Hindlimb muscle (tissue), 1 donor: ENCODE results near the gene MBD3L2B. TPM values are rescaled to one million over a fixed set of nuclear protein-coding genes. Genes with fewer than 3 reads are reported as not detected.

Source experiments
- DNase-seq: peaks from one replicate; pipeline ENCODE4 v3.0.0-alpha.2; 2013
- polyA plus RNA-seq: library from polyadenylated mRNA; unstranded; fragments of 120-200 nt; gene quantifications from one replicate; pipeline ENCODE4 v1.2.1, GENCODE V29; 2013; ENCODE audit not compliant: insufficient read length

MBD3L2B gene
- polyA plus RNA-seq, 1 donor: not detected

GRCh38 chr19:7010722-7011593, 10.3 kb downstream of the MBD3L2B start:
- no peak for DNase-seq

- no peak for DNase-seq
These were observed 13.4 kb downstream of the MBD3L2B start for GRCh38 chr19:7007859-7008258.

DNA sequence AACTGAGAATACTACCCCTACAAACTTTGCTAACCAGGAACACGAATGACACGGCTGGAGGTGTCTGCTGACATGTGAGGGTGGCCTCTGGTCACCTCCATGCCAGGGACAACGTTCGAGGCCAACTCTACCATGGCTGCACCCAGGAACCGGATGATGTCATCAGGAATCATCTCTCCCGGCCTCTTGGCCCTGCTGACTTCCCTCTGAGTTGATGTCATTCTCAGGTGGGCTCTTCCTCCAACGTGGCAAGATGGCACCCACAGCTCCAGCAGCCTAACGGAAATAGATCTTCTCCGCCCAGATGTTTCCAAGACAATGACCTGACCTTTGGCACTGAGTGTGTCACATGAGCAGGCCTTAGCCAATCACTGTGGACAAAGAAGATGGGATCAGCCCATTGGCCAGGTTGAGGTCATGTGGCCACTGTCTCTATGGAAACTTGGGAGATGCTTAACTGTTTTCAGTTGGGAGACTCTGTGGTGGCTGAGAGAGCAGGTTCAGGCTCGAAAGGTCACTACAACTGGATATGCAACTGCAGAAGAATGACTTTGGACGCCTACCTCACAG, 15.0 kb downstream of the MBD3L2B start:
- DNase-seq: no peak

- peak; percentile 23 for DNase-seq
These were observed 16.8 kb downstream of the MBD3L2B start for GRCh38 chr19:7004313-7004931.

DNA sequence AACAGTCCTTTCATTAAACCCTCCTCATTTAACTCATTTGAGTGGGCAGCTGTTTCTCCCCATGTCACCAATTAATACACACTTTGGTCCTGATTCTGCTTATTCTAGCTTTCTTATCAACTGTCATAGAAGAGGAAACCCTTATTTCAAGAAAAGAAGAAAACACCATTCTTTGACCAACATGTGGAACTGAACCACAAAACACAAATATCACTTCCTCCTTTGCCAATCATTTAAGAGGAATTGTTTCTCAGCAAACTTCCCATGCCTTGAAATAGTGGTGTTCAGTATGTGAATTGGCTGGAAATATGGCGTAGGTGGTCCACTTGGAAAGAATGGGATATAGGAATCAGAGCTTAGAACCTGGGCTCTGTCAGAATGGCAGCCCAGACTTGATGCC, 20.4 kb downstream of the MBD3L2B start:
- no peak for DNase-seq

GRCh38 chr19:7000333-7000732, 20.9 kb downstream of the MBD3L2B start:
- DNase-seq: no peak

DNA sequence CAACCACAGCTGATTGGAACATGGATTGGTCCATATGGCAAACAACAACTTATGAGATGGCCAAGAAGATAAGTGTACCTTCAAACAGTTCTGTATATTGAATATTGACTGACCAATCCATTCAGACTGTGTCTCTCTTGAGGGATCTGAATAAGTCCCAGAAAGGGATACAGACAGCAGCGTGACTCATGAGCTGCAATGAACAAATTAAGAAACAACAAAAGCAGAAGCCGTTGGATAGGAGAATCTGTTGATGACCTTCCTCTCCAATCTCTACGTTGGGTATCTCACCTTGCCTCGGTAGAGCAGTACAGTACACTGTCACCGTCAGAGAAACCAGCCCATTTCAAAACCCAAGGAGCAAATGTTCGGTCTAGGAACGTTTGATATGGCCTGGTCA, 21.3 kb downstream of the MBD3L2B start:
- no peak for DNase-seq

DNA sequence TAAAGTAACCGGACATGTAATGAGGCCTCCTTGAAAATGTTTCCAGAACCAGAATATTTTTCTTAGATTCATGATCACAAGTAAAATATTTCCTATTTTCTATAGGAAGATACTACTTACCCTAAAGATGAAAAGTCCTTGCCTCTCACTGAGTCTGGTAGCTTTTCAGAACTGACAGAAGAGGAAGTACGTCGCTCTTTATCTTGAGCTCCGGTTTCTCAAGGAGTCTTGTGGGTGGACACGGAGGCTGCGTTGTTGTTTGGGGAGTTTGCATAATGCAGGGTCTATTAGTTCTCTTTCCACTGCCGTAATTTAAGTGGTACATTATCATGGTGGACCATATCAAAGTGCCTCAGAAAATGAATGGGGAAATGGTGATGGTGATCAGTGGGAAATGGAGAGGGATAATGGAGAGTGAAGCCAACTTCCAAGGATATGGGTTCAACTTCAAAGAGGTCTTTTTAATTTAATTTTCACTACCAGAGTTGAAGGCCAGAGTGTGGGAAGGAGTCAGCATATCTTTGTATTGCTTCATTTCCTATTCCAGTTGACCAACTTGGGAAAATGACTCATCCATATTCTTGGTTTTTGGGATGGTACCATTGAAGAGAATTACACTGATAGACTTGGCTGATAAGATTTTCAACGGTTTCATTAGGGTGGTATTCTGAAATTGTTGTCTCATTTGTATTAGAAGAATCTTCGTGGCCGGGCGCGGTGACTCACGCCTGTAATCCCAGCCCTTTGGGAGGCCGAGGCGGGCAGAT, 23.4 kb downstream of the MBD3L2B start:
- no peak for DNase-seq

- DNase-seq: no peak
These were observed 24.4 kb downstream of the MBD3L2B start for GRCh38 chr19:6996810-6997209.

DNA sequence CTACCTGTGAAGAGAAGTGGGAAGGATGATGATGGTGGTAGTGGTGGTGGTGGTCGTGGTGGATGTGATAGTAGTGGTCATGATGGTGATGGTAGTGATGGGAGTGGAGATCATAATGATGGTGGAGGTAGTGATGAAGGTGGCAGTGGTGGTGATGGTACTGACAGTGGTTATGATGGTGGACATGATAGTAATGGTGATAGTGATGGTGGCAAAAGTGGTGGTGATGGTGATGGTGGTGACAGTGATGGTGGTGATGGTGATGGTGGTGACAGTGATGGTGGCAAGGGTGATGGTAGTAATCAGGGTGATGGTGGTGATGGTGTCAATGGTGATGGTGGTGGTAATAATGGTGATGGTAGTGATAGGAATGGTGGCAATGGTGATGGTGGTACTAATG, 26.2 kb downstream of the MBD3L2B start:
- no peak for DNase-seq

DNA sequence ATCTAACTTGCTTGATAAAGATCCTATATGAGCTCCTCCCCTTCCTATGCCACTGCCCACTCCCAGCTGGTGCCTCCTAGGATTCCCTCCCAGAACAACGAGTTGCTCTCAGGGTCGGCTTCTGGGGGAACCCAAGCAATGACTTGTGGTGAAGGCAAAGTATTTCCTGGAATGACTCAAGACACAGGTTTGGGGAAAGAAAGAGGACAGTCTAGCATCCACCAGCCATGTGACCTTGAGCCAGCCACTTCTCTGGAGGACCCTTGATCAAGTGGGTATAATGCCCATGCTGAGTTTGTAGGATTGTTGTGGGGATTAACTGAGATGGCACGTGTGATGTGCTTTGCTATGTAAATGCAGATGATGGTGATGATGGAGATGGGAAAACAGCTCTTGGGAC, 33.0 kb downstream of the MBD3L2B start:
- no peak for DNase-seq

- no peak for DNase-seq
These were observed 33.4 kb downstream of the MBD3L2B start for GRCh38 chr19:6987850-6988249.

DNA sequence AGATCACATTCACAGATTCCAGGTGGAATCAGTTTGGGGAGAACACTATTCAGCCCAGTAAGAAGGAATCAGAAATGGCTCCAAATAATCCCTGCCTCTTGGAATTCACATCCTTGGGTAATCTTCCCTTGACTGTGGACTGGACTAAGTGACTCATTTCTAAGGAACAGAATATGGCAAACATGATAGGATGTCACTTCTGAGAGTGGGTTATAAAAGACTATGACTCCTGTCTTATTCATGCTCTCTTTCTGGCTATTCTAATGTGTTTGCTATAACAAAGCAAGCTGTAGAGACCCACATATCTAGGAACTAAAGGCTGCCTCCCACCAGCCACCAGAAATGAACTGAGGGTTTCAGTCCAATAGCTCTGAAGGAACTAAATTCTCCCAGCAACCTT, 37.8 kb downstream of the MBD3L2B start:
- DNase-seq: no peak

DNA sequence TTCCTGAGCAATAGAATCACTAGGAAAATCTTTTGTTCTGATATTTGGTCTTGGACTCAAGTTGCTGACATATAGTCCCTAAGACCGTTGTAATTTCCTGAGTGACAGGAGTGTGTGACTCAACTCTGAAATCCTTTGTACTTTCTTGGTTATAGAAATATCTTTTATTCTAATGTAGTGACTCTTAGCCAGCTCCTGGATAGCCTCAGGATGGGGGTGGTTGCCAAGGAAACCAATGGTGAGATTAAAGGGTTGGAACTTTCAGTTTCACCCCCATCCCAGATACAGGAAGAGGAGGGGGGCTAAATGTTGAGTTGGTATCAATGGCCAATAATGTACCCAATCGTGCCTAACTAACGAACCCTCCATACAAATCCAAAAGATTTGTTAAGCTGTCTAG, 41.8 kb downstream of the MBD3L2B start:
- no peak for DNase-seq

DNA sequence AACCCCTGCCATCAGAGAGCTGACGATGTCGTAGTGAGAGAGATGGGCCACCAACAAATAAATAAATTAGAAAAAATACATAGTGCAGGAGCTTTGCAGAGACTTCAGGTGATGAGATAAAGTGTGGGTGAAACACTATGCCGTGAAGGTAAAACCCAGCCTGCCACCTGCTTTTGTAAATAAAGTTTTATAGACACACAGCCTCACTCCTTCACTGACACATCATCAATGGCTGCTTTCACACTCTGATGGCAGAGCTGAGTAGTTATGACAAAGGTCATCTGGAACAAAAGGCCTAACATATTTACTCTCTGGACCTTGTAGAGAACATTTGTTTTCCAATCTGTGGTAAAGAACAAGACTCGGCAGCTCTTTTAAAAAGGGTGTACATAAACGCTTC, 45.0 kb downstream of the MBD3L2B start:
- no peak for DNase-seq

DNA sequence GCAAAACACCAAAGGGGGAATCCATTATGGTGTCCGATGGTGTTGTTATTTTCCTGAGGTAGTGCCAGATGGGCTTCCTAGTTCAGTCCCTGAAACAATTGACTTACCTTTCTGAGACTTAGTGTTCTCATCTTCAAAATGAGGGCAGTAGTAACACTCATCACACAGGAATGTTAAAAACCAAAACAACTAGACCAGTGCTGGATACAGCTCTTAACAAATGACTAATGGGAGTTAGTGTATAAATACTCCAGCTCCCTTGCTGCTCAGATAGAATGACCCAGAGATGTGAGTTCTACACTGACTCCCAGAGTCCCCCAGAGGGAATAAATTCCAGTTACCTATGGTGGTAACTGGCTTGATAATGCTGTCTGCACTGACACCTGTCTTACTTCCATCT, 49.9 kb downstream of the MBD3L2B start:
- no peak for DNase-seq

GRCh38 chr19:6970443-6970842, 50.8 kb downstream of the MBD3L2B start:
- no peak for DNase-seq

GRCh38 chr19:6970021-6970420, 51.2 kb downstream of the MBD3L2B start:
- DNase-seq: no peak

DNA sequence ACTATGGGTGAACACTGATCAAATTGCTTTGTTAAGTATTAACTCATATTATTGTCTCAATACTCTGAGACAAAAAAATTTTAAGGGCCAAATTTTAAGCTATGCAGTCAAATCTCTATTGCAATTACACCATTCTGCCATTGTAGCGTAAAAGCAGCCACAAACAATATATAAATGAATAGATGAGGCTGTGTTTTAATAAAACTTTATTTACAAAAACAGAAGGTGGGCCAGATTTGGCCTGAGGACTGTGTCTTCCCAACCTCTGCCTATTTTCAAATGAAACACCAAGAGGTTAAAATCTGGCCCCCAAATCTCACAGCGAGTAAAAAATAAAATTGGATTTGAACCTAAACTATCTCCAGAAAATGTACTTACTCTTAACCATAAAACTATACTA, 51.7 kb downstream of the MBD3L2B start:
- DNase-seq: no peak
